C4-2B (cell line): ENCODE results near the gene CLEC2L.

Source experiments
- CTCF ChIP-seq: fragments of 450-650 bp; conservative IDR thresholded peaks from 2 replicates; pipeline ENCODE4 v1.5.1; 2017; ENCODE audit warnings: mild to moderate bottlenecking
- ZFX ChIP-seq: fragments of 450-650 bp; IDR thresholded peaks from 2 replicates; pipeline ENCODE4 v1.6.1; 2017

GRCh38 chr7:139588632-139589031 is 65.1 kb downstream of the CLEC2L start:
- no peak for TF ChIP-seq CTCF
- no peak for TF ChIP-seq ZFX
